Upper lobe of right lung (tissue), 1 donor: ENCODE data around the gene CADPS2. TPM values are rescaled to one million over a fixed set of nuclear protein-coding genes. Genes with fewer than 3 reads are reported as not detected.
A peak's percentile ranks its signal among the peaks of the same experiment; 100 is the strongest.

ENCODE experiments used
- ATAC-seq: fragments of 200-7000 bp; cut with Tn5 transposase; one replicate; pipeline ENCODE4 v1.9.1; 2020; ENCODE audit warnings: mild to moderate bottlenecking, moderate library complexity
- DNase-seq: peaks from one replicate; pipeline ENCODE4 v3.0.0-alpha.2; 2020
- H3K27ac ChIP-seq: fragments of 200-600 bp; one replicate; pipeline ENCODE4 v1.8.0; 2022
- H3K27me3 ChIP-seq: fragments of 200-600 bp; one replicate; pipeline ENCODE4 v1.8.0; 2022; ENCODE audit warnings: mild to moderate bottlenecking
- H3K36me3 ChIP-seq: fragments of 200-600 bp; one replicate; pipeline ENCODE4 v1.8.0; 2022
- H3K4me1 ChIP-seq: fragments of 200-600 bp; one replicate; pipeline ENCODE4 v1.8.0; 2022
- H3K4me3 ChIP-seq: fragments of 200-600 bp; one replicate; pipeline ENCODE4 v1.8.0; 2022; ENCODE audit warnings: mild to moderate bottlenecking
- H3K9me3 ChIP-seq: fragments of 200-600 bp; one replicate; pipeline ENCODE4 v1.8.0; 2022
- CTCF ChIP-seq: fragments of 200-600 bp; IDR thresholded peaks from one replicate; pipeline ENCODE4 v1.8.0; 2022; ENCODE audit warnings: antibody characterized with exemption
- intact Hi-C: fragments of 100-400 bp; cut with DNase I; formaldehyde crosslinking; loops from one replicate; pipeline ENCODE4 v1.11.0; 2022
- total RNA-seq: library from RNA; stranded (reverse); fragmentation: NEBNext Ultra II Directional; extraction: Animal tissue kit (Norgen Biotek cat#: 25700); gene quantifications from one replicate; pipeline ENCODE4 v1.2.1, GENCODE V29; 2021
- donor health status: DM: no; HTN: yes; CAD: no; lungs with severe emphysema.

The CADPS2 gene
- total RNA-seq, 1 donor from 2014 or later = 46.1 TPM

GRCh38 chr7:122887198-122887597, 938 bp upstream of the CADPS2 start:
- H3K36me3 ChIP-seq = no peaks in the 10 kb centered on the region
- H3K4me1 ChIP-seq = peaks cover 6% of the 10 kb centered on the region
- intact Hi-C loops = no loop called here
- DNase-seq (peak; percentile 79), ATAC-seq (peak; percentile 67)
- no peaks in the 10 kb centered on the region for H3K27me3 ChIP-seq
- H3K9me3 ChIP-seq = no peaks in the 10 kb centered on the region
- peak; percentile 26 for TF ChIP-seq CTCF
- H3K4me3 ChIP-seq = peak overlapping the region; percentile 73
- H3K27ac ChIP-seq = peak overlapping the region; percentile 90

- Histone ChIP-seq H3K4me3 (peak overlapping the region; percentile 73), H3K27ac (peak overlapping the region; percentile 90), H3K4me1 (peaks cover 6% of the 10 kb centered on the region), H3K27me3 (no peaks in the 10 kb centered on the region), H3K9me3 (no peaks in the 10 kb centered on the region), H3K36me3 (no peaks in the 10 kb centered on the region)
- TF ChIP-seq CTCF = peak; percentile 18
- ATAC-seq = peak; percentile 43
- DNase-seq = peak; percentile 74
- intact Hi-C loops = no loop called here
These were observed 490 bp downstream of the CADPS2 start for GRCh38 chr7:122885583-122886356.

GRCh38 chr7:122884186-122884585, 2.1 kb downstream of the CADPS2 start:
- no peak overlapping the region for H3K27ac ChIP-seq
- TF ChIP-seq CTCF = no peak
- ATAC-seq (no peak), DNase-seq (no peak)
- peaks cover 6% of the 10 kb centered on the region for H3K4me1 ChIP-seq
- no peaks in the 10 kb centered on the region for H3K9me3 ChIP-seq
- H3K27me3 ChIP-seq = no peaks in the 10 kb centered on the region
- H3K36me3 ChIP-seq = no peaks in the 10 kb centered on the region
- H3K4me3 ChIP-seq = peak overlapping the region; percentile 73
- intact Hi-C loops = no loop called here

- H3K36me3 ChIP-seq = no peaks in the 10 kb centered on the region
- peak overlapping the region; percentile 73 for H3K4me3 ChIP-seq
- H3K27ac ChIP-seq = no peak overlapping the region
- no peak for TF ChIP-seq CTCF
- no peak for DNase-seq
- H3K9me3 ChIP-seq = no peaks in the 10 kb centered on the region
- no peak for ATAC-seq
- intact Hi-C loops = no loop called here
- peaks cover 6% of the 10 kb centered on the region for H3K4me1 ChIP-seq
- no peaks in the 10 kb centered on the region for H3K27me3 ChIP-seq
These were observed 3.1 kb downstream of the CADPS2 start for GRCh38 chr7:122883049-122883680.

- no peak for TF ChIP-seq CTCF
- no peak overlapping the region for H3K27ac ChIP-seq
- ATAC-seq (no peak), DNase-seq (no peak)
- H3K36me3 ChIP-seq = no peaks in the 10 kb centered on the region
- peak overlapping the region; percentile 5 for H3K4me3 ChIP-seq
- no peaks in the 10 kb centered on the region for H3K27me3 ChIP-seq
- H3K4me1 ChIP-seq = peaks cover 6% of the 10 kb centered on the region
- H3K9me3 ChIP-seq = no peaks in the 10 kb centered on the region
- intact Hi-C loops = no loop called here
These were observed 4.9 kb downstream of the CADPS2 start for GRCh38 chr7:122881324-122881723.
